Stimulated activated CD8-positive, alpha-beta memory T cell treated with anti-CD3 and anti-CD28 coated beads, Interleukin-4, amount 100 ng/mL, for 48 hours (primary cell): ENCODE data around the gene MAS1L.
"Not testable (repeated sequence)": the region's sequence is repeated elsewhere in the genome, so short reads cannot be mapped to it uniquely, and the experiment has no call there.

Experiments used
- DNase-seq: peaks from one replicate; pipeline ENCODE4 v3.0.0-alpha.2; 2020

The MAS1L gene

GRCh38 chr6:29478740-29479139 lies 9.0 kb downstream of the MAS1L start:
- DNase-seq: no peak

GRCh38 chr6:29477923-29478450 lies 9.8 kb downstream of the MAS1L start:
- no peak for DNase-seq

- no peak for DNase-seq
Measured at GRCh38 chr6:29474996-29475395, 12.8 kb downstream of the MAS1L start.

- no peak for DNase-seq
Measured at GRCh38 chr6:29466241-29466640, 21.5 kb downstream of the MAS1L start.

GRCh38 chr6:29465801-29466200 lies 22.0 kb downstream of the MAS1L start:
- no peak for DNase-seq

- no peak for DNase-seq
Measured at GRCh38 chr6:29465279-29465678, 22.5 kb downstream of the MAS1L start.

GRCh38 chr6:29462022-29462421 lies 25.7 kb downstream of the MAS1L start:
- no peak for DNase-seq

GRCh38 chr6:29461021-29461814 lies 26.5 kb downstream of the MAS1L start:
- DNase-seq: no peak

GRCh38 chr6:29456971-29457370 lies 30.8 kb downstream of the MAS1L start, which contains the start of the genes OR11A1 and OR2H1:
TSS of gene OR11A1 (minus strand) at chr6:29457071. CDS start at chr6:29427641, 29,430 bp downstream.
TSS of gene OR2H1 (plus strand) at chr6:29457155. CDS start at chr6:29461770, 4,615 bp downstream.
- DNase-seq: no peak

- no peak for DNase-seq
Measured at GRCh38 chr6:29451471-29452193, 36.1 kb downstream of the MAS1L start.

GRCh38 chr6:29447670-29448069 lies 40.1 kb downstream of the MAS1L start:
- DNase-seq: no peak

GRCh38 chr6:29444031-29444430 lies 43.7 kb downstream of the MAS1L start:
- DNase-seq: not testable (repeated sequence)

- no peak for DNase-seq
Measured at GRCh38 chr6:29442719-29443118, 45.0 kb downstream of the MAS1L start.

- DNase-seq: no peak
Measured at GRCh38 chr6:29439006-29439405, 48.8 kb downstream of the MAS1L start, which contains the start of gene OR10C1. TSS of gene OR10C1 (plus strand) at chr6:29439306. CDS start at chr6:29440016, 710 bp downstream.

GRCh38 chr6:29436730-29437129 lies 51.0 kb downstream of the MAS1L start:
- not testable (repeated sequence) for DNase-seq
